Effector memory CD4-positive, alpha-beta T cell (primary cell): Measurements from ENCODE around the gene ARL14EPL.

ENCODE experiments used
- DNase-seq, 3 donors: peaks; one replicate each; pipeline ENCODE4 v3.0.0-alpha.2; 2020
- H3K27ac ChIP-seq: 2 replicates; pipeline ENCODE4 v1.7.0; 2013; ENCODE audit warnings: mild to moderate bottlenecking, low read length, moderate library complexity; ENCODE audit not compliant: insufficient read depth, poor library complexity, severe bottlenecking
- H3K27me3 ChIP-seq: replicated peaks from 2 replicates; pipeline ENCODE4 v1.7.0; 2013; ENCODE audit warnings: mild to moderate bottlenecking, low read length; ENCODE audit not compliant: insufficient read depth, control insufficient read depth, poor library complexity, severe bottlenecking
- H3K36me3 ChIP-seq: 2 replicates; pipeline ENCODE4 v1.7.0; 2013; ENCODE audit warnings: mild to moderate bottlenecking, low read length, moderate library complexity; ENCODE audit not compliant: control insufficient read depth, insufficient read depth
- H3K4me1 ChIP-seq: 2 replicates; pipeline ENCODE4 v1.7.0; 2013; ENCODE audit warnings: low read length, mild to moderate bottlenecking; ENCODE audit not compliant: control insufficient read depth, insufficient read depth, poor library complexity, severe bottlenecking
- H3K4me3 ChIP-seq: 2 replicates; pipeline ENCODE4 v1.7.0; 2013; ENCODE audit warnings: low read length, low read depth, mild to moderate bottlenecking; ENCODE audit not compliant: insufficient read depth, poor library complexity, severe bottlenecking
- H3K9me3 ChIP-seq: 2 replicates; pipeline ENCODE4 v1.7.0; 2013; ENCODE audit warnings: mild to moderate bottlenecking, low read length, moderate library complexity; ENCODE audit not compliant: control insufficient read depth
- total RNA-seq, 3 donors: gene quantifications; one replicate each; lab custom pipeline; 2026; lab: John Stamatoyannopoulos, UW

Gene ARL14EPL
- 0.09 to 0.19 (median 0.17) reads per million in 3 donors for total RNA-seq

DNA sequence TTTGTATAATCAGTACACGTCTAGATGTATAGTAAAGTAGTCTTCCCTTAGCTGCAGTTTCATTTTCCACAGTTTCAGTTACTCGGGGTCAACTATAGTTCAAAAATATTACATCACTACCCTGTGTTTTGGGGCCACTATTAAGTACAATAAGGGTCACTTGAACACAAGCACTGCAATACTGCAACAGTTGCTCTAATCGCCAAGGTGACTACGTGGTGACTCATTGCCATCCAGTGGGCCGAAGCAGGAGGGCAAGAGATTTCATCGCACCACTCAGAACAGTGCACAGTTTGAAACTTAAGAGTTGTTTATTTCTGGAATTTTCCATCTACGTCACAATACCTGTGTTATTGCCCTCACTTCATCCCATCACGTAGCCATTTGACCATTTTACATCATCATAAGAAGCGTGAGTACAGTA is at the start of gene ARL14EPL:
Gene ARL14EPL, plus strand, starts transcription at position 379 of the 424 bp plus-strand sequence. CDS start 18,994 bp downstream, outside the sequence.
- H3K27ac ChIP-seq: no peak within 1 kb of the TSS
- no peak for DNase-seq
- no peak within 1 kb of the TSS for H3K4me3 ChIP-seq
- H3K27me3 ChIP-seq: no peaks in the 10 kb centered on the region
- no peaks in the 10 kb centered on the region for H3K4me1 ChIP-seq
- no peaks in the 10 kb centered on the region for H3K36me3 ChIP-seq
- H3K9me3 ChIP-seq: no peaks in the 10 kb centered on the region

DNA sequence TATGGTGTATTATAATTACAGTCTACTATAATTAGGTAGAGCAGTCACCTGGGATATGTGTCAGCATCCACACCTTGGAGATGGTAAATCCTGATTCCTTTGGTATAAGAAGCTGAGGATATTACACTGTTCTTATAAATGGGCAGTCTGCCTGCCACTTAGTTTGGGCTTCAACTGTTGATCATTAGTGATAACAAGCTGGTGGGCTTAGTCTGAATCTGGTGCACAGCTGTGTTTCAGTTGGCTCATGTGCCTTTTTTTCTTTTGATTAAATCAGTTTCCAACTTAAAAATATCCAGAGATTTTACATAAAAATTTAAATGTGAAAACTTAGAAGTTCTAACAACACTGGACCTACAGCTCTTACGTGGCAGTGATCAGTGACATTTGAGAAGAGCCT is 48.8 kb upstream of the ARL14EPL start:
- H3K4me3 ChIP-seq: no peak overlapping the region
- H3K9me3 ChIP-seq: no peaks in the 10 kb centered on the region
- DNase-seq: no peak
- H3K27me3 ChIP-seq: no peaks in the 10 kb centered on the region
- H3K4me1 ChIP-seq: no peaks in the 10 kb centered on the region
- H3K36me3 ChIP-seq: no peaks in the 10 kb centered on the region
- H3K27ac ChIP-seq: no peak overlapping the region

DNA sequence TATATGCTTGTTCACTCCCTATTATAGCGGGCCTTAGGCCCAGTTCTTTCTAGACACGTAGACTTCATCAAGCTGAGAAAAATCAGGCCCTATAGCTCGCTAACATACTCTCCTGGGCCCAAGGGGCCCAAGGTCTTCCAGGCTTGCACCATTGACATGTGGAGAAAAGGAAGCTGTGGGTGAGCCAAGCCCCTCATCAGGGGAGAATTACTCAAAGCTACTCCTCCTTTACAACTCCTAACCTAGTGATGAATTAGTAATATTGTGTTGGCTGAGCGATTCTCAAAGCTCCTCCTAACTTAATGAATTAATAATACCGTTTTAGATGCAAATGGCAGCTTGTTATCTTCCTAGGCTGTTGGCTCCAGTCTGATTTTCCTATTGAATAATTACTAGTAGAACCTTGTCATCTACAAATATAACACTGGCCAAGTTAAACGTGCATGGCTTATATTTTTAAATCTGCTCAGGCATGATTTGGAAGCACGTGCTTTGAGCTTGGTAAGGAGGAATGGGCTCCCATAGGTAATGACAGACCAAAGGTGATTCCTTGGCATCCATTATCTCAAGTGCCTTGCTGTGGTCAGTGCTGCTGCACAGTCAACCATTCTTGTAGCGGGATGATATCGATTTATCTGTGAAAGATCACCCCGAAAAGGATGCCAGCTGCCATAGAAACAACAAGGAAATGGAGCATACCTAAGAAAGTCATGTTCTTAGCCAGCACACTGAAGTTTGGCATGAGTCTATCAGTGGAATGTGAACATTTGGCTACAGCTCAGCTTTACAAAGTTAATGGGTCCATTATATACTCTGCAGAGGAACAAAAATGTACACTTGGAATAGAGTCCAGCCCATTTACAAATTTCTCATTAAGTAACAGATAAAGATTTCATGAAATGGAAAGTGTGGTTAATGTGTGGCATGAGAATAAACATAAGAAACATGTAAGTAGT is 46.2 kb upstream of the ARL14EPL start:
- no peaks in the 10 kb centered on the region for H3K4me1 ChIP-seq
- no peaks in the 10 kb centered on the region for H3K9me3 ChIP-seq
- no peaks in the 10 kb centered on the region for H3K36me3 ChIP-seq
- no peak overlapping the region for H3K27ac ChIP-seq
- no peaks in the 10 kb centered on the region for H3K27me3 ChIP-seq
- DNase-seq: no peak
- H3K4me3 ChIP-seq: no peak overlapping the region

DNA sequence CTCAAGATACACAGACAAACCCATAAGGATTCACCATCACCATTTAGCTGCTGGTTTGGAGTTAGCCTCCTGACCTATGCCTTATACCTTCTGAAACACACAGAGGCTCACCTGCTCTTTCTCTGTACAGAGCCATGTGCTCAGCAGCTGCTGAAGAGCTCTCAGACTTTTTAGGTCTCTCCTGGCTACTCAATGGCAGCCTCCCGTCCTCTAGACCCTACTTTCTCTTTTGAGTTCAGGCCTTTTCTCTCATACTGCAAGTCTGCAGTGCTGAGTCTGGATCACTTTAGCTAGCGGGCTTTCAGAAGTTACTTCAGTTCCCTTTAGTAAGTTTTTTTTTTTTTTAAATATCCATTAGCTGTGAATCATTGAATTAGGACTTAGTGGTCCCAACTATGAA is 44.3 kb upstream of the ARL14EPL start:
- H3K27me3 ChIP-seq: no peaks in the 10 kb centered on the region
- H3K36me3 ChIP-seq: no peaks in the 10 kb centered on the region

DNA sequence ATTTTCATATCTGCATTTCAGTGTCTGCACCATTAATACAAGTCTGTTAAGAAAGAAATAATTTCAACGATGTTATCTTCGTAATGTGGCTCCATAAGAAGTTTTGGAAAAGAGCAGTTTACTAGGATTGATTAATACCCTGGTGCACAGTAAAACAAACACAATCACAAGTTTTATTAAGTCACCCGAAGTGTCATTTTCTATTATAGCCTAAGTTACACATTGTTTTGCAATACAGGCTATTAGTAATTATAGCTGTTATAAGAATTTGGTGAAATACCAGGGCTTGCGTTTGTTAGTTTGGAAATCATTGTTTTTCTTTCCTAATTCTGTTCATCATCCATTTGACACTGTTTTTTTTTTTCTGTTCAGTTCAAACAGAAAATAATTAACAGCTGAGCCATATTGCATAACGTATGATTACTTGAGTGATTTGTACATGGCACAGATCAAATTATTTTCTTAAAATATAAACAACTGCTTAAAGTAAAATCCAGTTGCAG is 39.4 kb upstream of the ARL14EPL start:
- no peak for DNase-seq
- no peaks in the 10 kb centered on the region for H3K27me3 ChIP-seq
- H3K4me1 ChIP-seq: no peaks in the 10 kb centered on the region
- H3K9me3 ChIP-seq: no peaks in the 10 kb centered on the region
- no peak overlapping the region for H3K4me3 ChIP-seq
- H3K36me3 ChIP-seq: no peaks in the 10 kb centered on the region
- H3K27ac ChIP-seq: no peak overlapping the region

More for the DNA sequence above, 44.3 kb upstream of the ARL14EPL start:
- Histone ChIP-seq H3K4me1 (no peaks in the 10 kb centered on the region), H3K4me3 (no peak overlapping the region), H3K9me3 (no peaks in the 10 kb centered on the region), H3K27ac (no peak overlapping the region)
- no peak for DNase-seq

DNA sequence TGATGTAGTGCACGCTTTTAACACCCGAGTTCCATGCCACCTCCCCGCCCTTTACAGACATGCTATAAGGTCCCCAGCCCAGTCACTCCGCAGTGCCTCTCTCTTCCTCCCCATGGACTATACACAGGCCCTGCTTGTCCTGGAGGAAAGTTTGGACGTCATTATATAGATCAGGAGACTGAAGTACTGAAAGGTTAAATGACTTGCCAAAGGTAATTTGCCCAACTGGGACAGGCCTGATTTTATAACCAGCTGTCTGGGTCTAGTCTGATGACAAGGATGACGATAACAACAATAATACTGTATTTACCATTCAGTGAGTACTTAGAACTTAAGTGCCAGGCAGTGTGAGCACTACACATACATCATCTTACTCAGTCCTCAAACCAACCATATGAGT is 36.9 kb upstream of the ARL14EPL start:
- Histone ChIP-seq H3K4me1 (no peaks in the 10 kb centered on the region), H3K36me3 (no peaks in the 10 kb centered on the region), H3K4me3 (no peak overlapping the region), H3K9me3 (no peaks in the 10 kb centered on the region), H3K27me3 (no peaks in the 10 kb centered on the region), H3K27ac (no peak overlapping the region)
- DNase-seq: no peak

DNA sequence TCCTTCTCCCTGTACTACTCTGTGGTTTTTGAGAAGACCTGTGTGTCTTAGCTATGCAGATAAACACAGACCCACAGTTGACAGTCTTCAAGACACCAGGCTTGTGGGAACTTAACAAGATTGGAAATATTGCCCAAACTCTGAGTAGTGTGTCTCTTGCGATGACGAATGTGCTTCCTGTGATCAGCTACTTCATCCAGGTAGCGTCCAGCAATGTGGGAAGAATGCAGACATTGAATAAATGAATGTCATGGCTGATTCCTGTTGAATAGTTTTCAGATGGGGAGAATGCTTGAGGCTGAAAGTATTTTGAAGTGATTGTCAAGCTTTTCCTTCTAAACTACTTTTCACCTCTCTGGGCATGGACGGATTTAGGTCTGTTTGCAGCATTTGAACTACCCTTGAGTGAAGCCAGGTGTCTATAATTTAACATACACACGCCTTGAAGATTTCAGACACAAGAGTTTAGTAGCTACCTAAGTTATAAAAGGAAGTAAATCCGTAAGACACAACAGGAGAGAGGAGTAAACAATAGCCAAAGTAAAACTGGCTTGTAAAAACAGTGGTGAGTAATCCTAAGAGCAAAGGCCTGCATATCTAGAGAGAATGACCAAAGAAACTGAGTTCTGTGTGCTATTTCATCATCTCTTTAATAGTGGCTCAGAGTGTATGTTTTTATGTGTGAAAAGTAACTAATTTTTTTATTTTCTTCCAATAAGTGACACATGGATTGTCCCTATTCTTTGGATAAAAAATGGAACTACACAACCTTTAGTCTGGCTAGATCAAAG is 30.0 kb upstream of the ARL14EPL start:
- no peak for DNase-seq
- no peak overlapping the region for H3K27ac ChIP-seq
- H3K9me3 ChIP-seq: no peaks in the 10 kb centered on the region
- no peak overlapping the region for H3K4me3 ChIP-seq
- H3K27me3 ChIP-seq: no peaks in the 10 kb centered on the region
- no peaks in the 10 kb centered on the region for H3K4me1 ChIP-seq
- H3K36me3 ChIP-seq: no peaks in the 10 kb centered on the region

DNA sequence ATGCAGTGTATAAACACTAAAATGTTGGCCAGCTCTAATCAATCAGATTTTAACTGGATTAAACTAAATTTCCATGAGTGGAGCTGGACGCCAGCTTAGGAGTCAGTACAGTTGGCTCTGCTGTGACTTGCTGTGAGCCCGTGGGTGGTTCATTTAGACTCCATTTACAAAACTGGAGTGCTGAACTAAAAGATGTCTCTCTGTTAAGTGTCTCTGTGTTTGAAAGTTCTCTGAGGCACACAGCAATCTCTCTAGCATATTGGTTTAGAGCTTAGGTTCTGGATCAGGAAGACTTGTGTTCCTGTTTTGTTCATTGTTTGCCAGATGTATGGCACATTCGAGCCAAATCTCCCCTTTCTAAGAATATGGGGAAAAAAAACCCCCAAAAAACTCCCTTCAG is 28.0 kb upstream of the ARL14EPL start:
- no peak overlapping the region for H3K27ac ChIP-seq
- H3K27me3 ChIP-seq: no peaks in the 10 kb centered on the region
- no peak for DNase-seq
- H3K4me1 ChIP-seq: no peaks in the 10 kb centered on the region
- no peaks in the 10 kb centered on the region for H3K9me3 ChIP-seq
- H3K4me3 ChIP-seq: no peak overlapping the region
- no peaks in the 10 kb centered on the region for H3K36me3 ChIP-seq

DNA sequence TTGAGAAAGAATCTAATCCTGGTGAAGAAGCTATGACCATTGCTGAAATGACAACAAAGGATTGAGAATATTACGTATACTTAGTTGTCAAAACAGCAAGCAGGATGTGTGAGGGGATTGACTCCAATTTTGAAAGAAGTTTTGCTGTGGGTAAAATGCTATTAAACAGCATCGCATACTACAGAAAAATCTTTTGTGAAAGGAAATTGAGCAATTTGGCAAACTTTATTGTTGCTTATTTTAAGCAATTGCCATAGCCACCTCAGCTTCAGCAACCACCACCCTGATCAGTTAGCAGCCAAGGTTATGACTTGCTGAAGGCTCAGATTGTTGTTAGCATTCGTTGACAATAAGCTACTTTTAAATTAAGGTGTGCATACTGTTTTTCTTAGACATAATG is 22.5 kb upstream of the ARL14EPL start:
- H3K4me1 ChIP-seq: no peaks in the 10 kb centered on the region
- no peak overlapping the region for H3K27ac ChIP-seq
- no peak overlapping the region for H3K4me3 ChIP-seq
- no peaks in the 10 kb centered on the region for H3K9me3 ChIP-seq
- H3K36me3 ChIP-seq: no peaks in the 10 kb centered on the region
- DNase-seq: no peak
- H3K27me3 ChIP-seq: no peaks in the 10 kb centered on the region

DNA sequence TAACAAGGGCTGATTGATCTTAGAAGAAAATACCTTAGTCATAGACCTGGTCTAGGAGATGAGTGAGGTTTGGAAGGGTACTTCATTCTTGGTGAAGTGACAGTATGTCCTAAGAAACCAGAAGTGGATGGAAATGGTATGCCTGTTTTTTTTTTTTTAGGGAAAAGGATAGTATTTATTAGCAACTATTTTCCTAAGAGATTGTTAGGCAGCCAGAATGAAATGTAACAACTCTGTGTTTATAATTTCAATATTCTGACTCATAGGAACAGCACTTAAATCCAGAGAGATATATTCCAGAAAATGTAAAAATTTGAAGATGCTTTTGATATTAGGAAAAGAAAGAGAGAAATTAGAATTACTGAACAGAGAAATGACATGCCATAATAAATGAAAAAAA is 21.2 kb upstream of the ARL14EPL start:
- no peaks in the 10 kb centered on the region for H3K27me3 ChIP-seq
- H3K27ac ChIP-seq: no peak overlapping the region
- H3K9me3 ChIP-seq: no peaks in the 10 kb centered on the region
- H3K4me3 ChIP-seq: no peak overlapping the region
- H3K36me3 ChIP-seq: no peaks in the 10 kb centered on the region
- no peaks in the 10 kb centered on the region for H3K4me1 ChIP-seq
- DNase-seq: no peak
